NCI-H1092 treated with DMSO at 0.1 percent for 48 hours (cell line): ENCODE measurements around the gene LRP2.
"Not testable (repeated sequence)": the region's sequence is repeated elsewhere in the genome, so short reads cannot be mapped to it uniquely, and the experiment has no call there.

Experiments used
- DNase-seq: peaks from one replicate; lab custom pipeline; 2025; lab: John Stamatoyannopoulos, UW

The LRP2 gene

GRCh38 chr2:169362118-169362893 lies at the start of gene LRP2:
Gene LRP2 (minus strand): TSS chr2:169362534. CDS start chr2:169362399, 135 bp downstream.
- no peak for DNase-seq

DNA sequence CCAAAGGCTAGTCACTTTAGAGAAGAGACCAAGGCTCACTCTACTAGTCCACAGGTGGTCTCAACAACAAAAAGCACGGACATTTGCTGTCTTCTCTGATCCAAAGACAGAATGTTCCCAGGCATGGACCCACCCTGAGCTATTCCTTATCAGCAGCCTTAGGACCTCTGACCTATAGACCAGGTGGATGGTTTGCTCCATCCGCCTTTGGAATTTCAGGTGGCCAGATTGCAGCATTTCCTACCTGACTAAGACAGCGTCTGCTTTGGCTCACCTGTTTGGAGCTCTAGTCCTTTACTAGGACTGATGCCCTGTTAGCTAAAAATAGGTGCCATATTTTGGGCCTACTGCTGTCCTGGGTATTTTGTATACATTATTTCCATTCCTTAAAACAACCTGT lies 44.6 kb upstream of the LRP2 start:
- no peak for DNase-seq

DNA sequence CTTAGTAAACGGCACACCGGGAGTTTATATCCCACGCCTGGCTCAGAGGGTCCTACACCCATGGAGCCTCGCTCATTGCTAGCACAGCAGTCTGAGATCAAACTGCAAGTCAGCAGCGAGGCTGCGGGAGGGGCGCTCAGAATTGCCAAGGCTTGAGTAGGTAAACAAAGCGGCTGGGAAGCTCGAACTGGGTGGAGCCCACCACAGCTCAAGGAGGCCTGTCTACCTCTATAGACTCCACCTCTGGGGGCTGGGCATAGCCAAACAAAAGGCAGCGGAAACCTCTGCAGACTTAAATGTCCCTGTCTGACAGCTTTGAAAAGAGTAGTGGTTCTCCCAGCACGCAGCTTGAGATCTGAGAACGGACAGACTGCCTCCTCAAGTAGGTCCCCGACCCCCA lies 37.2 kb upstream of the LRP2 start:
- not testable (repeated sequence) for DNase-seq

DNA sequence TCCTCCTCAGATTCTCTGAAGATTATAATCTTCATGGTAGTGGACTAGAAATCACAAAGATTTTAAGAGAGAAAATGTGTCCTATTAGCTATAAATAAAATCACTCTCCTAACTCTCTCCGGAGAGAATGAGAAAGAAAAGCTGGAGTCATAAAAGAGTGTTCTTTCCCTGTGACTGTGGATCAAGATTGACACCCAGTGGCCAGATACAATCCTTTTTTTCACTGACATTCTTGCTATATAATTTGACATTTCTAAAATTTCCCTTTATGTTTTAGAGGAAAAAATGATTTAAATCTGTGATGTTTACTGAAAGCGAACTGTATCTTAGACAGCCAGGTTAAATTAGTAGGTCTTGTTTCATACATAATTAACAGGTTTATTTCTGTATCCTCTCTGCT lies 35.4 kb upstream of the LRP2 start:
- DNase-seq, result peak; percentile 10

DNA sequence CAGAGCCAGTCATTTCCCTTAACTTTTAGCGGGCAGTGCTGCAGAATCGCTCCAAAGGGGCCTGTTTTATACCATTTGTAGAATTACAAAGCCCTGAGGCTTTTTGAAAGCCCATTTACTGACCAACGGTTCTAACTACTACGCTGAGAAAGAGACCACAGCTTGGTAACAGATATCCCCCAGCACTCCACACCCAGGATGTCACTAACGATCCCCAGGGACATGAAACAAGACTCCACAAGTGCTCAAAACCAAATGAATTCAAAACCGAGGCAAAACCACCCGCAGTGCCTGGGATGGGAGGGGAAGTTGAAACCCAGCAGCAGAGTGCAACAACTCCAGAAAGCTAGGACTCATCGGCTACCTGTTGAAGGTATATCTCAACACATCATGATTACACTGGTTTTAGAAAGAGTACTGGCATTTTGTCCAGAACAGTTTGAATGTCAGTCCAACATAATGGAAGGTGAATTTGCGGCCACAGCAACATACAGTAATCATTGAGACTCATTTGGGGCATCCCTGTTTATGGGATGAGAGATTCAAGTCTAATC lies 33.6 kb upstream of the LRP2 start:
- DNase-seq, result no peak

- no peak for DNase-seq
Measured at GRCh38 chr2:169393068-169393590, 30.8 kb upstream of the LRP2 start.

DNA sequence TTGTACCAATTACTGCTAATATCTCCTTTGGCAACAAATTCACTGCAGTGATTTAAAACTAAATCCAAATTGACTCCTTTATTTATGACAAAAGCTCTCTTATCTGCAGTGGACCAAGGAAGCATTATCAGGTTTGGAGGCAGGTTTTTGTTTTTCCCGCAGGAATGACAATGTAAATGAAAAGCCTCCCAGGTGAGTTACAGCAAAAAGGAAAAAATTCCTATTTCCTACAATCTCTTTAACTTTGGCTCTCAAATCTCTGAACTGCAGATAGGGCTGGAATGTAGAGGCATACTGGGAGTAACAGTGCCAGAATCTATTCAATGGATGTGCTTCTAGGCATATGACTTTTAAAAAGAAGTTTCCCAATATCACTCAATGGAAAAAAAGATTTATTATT lies 28.9 kb upstream of the LRP2 start:
- no peak for DNase-seq

- no peak for DNase-seq
Measured at GRCh38 chr2:169388161-169388560, 25.8 kb upstream of the LRP2 start.

DNA sequence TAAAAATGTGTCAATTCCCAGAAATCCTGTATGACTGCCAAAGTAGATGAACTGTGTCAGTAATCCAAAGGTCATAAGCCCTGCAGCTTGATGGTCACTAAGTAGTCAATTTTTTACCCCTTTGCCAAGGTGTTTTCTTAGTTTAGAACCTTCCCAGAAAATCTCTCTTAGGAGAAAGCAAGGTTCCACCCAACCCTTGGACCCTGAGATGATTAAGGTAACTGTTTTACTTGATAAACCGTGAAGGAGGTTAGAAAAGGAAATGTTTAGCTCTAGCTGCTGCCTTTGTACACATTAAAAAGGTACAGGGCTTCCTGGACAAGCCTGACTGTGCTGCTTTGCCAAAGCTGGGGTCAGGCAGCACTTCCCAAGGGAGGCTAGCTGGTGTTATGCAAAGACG lies 24.4 kb upstream of the LRP2 start:
- no peak for DNase-seq

GRCh38 chr2:169384816-169385215 lies 22.5 kb upstream of the LRP2 start:
- no peak for DNase-seq

GRCh38 chr2:169372561-169372960 lies 10.2 kb upstream of the LRP2 start:
- DNase-seq, result no peak

- no peak for DNase-seq
Measured at GRCh38 chr2:169366066-169366465, 3.7 kb upstream of the LRP2 start.

- DNase-seq, result no peak
Measured at GRCh38 chr2:169365029-169365480, 2.7 kb upstream of the LRP2 start.

DNA sequence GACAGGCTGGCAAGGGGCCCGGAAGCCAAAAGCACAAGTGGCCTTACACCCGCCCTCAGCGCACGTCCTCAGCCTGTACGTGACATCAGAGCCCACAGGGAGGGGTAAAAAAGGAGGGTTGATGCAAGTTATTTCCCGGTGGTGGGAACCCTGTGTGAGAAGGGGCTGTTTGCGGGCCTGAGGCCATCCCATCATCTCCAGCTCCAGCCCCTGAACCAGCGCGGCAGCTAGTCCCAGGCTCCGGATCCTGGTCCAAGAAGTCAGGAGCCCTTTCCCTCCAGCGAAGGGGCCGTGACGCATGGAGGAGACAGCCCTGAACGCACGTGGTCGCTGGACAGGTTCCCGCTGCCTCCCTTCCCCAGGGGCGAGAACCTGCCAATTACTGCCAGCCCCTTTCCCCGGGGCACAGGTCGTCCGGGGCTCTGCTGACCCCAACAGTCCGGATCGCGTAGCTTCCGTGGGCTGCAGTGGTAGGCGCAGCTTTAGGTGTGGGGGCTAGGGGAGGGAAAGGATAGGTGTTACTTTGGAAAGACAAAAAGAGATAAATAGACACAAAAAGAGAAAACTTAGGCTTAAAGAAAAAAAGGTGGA lies 1.3 kb upstream of the LRP2 start:
- no peak for DNase-seq

- no peak for DNase-seq
Measured at GRCh38 chr2:169362894-169363559, 693 bp upstream of the LRP2 start.

- no peak for DNase-seq
Measured at GRCh38 chr2:169361706-169362117, 622 bp downstream of the LRP2 start.

DNA sequence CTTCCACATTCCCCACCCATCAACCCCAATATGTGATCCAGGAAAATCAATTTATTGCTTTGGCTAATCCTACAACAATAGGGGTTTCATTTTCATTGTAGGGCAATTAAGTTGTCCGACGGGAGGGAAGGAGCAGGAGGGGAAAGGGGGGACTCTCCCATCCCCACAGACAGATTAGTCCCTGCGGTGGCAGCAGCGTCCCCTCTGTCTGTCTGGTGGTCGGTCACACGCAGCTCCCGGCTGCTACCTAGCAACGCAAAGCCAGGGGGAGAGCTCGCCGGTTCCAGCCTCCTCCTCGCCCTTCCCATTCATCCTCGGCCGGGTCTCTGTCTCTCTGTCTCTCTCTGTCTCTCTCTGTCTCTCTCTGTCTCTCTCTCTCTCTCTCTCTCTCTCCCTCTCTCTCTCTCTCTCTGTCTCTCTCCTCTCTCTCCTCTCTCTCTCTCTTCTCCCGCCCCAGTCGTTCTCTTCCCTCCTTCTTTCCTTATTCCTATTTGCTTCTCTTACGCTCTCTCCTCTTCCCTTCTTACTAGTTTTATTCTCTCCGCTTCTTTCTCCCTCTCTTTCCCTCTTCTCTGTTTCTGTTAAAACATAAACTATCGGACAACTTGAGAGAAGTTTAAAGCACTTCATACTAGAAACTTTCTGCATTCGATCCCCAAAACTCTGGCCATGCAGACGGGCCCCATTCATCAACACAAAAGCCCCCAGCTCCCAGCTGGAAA lies 1.2 kb downstream of the LRP2 start:
- DNase-seq, result no peak

DNA sequence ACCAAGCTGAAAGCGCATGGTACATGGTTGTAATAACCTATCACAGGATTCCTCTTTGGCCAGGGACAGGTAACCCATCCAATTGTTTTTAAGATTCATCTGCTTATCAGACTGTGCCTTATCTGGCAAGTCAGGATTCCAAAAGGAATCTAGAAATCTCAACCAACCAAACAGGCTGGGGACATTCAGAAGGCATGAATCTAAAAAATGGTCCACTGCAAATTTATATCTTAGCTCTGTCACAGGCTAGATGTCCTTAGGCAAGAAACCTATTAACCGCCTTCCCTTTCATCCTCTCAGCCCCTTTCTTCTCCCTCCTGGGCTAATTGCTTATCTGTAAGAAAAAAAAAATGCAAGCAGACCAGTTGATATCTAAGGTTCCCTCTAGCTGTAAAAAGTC lies 4.3 kb downstream of the LRP2 start:
- no peak for DNase-seq

DNA sequence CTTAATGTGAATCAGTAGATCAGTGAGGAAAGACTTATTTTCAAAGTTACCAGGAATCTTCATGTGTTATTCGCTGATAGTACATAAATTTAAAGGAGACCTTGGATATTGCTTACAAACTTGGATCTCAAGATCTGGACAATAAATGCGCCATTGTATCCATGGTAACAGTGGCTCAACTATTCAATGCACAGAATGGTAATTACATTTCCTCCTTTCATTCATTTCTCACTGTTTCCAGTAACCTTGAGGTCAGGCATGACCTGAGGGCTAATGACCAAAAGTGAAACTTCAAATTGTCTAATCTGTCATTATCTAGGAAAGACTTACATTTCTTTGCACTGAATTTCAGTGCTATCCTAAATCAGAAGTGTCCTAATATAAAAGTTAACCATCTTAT lies 8.1 kb downstream of the LRP2 start:
- DNase-seq, result no peak

DNA sequence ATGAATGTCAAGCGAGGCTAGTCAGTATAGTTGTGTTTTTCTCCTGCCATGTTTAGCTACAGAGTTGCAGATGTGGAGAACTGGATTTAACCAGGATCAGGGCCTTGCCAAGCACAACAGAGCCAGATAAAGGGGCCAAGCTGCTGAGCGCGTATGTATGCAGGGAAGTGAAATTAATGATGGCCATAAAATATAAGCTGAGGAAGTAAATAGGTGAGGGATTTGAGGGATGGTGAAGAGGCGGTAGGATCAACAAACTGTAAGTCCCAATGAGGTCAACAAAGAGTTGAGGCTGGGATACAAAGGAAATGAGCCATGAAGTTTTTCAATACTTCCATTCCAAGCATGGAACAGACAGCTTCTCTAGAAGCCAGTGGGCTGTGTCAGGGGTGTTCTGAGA lies 10.6 kb downstream of the LRP2 start:
- no peak for DNase-seq

DNA sequence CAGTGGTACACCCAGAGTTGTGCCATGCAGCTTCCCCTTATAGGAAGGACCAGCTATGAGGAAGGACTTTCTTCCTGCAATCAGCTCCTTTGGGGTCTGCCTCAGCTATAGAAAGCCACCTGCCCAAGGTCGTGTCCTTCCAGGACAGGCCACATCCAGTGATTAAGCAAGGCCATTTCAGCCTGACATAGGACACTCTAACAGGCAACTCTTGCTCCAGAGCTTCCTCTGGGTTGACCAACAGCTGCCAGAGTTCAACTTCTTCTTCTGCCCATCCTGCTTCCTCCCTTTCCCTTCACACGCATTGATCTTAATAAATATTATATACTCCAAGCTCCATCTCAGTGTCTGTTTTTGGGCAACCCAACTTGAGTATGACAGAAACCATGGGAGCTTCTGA lies 12.8 kb downstream of the LRP2 start:
- no peak for DNase-seq
